Sigmoid colon (tissue), 4 donors: ENCODE measurements around the gene MACROD2.

Experiments
- CTCF ChIP-seq, 4 experiments: fragments of 450-650 bp in 3 of 4; fragments of 200-600 bp in 1 of 4; IDR thresholded peaks; one replicate each; pipeline ENCODE4 v1.5.1; 2016 to 2019; ENCODE audit warnings: antibody characterized with exemption in 4 of 4, mild to moderate bottlenecking in 3 of 4, moderate library complexity in 2 of 4
- EP300 ChIP-seq, 4 donors: sonication (generic); formaldehyde crosslinking; IDR thresholded peaks; one replicate each; pipeline ENCODE4 v1.6.1; 2017; ENCODE audit warnings: antibody characterized with exemption in 4 of 4
- POLR2A ChIP-seq, 2 donors: fragments of 450-650 bp; IDR thresholded peaks; one replicate each; pipeline ENCODE4 v1.6.1; 2016; ENCODE audit warnings: antibody characterized with exemption in 2 of 2, mild to moderate bottlenecking in 2 of 2, moderate library complexity in 2 of 2
- POLR2AphosphoS5 ChIP-seq, 4 donors: sonication (generic); formaldehyde crosslinking; IDR thresholded peaks; one replicate each; pipeline ENCODE4 v1.6.1; 2017; ENCODE audit warnings: antibody characterized with exemption in 4 of 4

GRCh38 chr20:14984305-14984704, 989.0 kb downstream of the MACROD2 start:
- TF ChIP-seq CTCF (IDR thresholded peaks at IDR 0.05), result no peak
- no peak for TF ChIP-seq POLR2AphosphoS5 (IDR thresholded peaks at IDR 0.05)
- no peak for TF ChIP-seq POLR2A (IDR thresholded peaks at IDR 0.05)
- TF ChIP-seq EP300 (IDR thresholded peaks at IDR 0.05), result no peak
